ENCODE measurements around the gene PEBP1. TPM values are rescaled to one million over a fixed set of nuclear protein-coding genes. Genes with fewer than 3 reads are reported as not detected.
"Not testable (repeated sequence)": the region's sequence is repeated elsewhere in the genome, so short reads cannot be mapped to it uniquely, and the experiment has no call there.

PEBP1 gene
- total RNA-seq, 1 experiment from 2014 or later, result 312 TPM

- no peak for DNase-seq (ENCODE audit: low spot score)
- no peaks in the 10 kb centered on the region for H3K4me1 ChIP-seq (ENCODE audit: insufficient read depth, low read length, poor library complexity, severe bottlenecking)
- intact Hi-C loops (cut with micrococcal nuclease; ENCODE audit: unreplicated experiment), result no loop called here
- H3K27me3 ChIP-seq (replicated peaks; ENCODE audit: insufficient read depth, low read depth, low read length, poor library complexity), result no peaks in the 10 kb centered on the region
- no peak overlapping the region for H3K27ac ChIP-seq (ENCODE audit: low read depth, low read length, poor library complexity, severe bottlenecking)
- no peaks in the 10 kb centered on the region for H3K9me3 ChIP-seq (ENCODE audit: low read depth, low read length, poor library complexity, severe bottlenecking)
- TF ChIP-seq CTCF (conservative IDR thresholded peaks at IDR 0.05; ENCODE audit: low read depth, low read length) (no peak), EZH2 (IDR thresholded peaks at IDR 0.05; ENCODE audit: borderline replicate concordance, low read depth, low read length, poor library complexity, severe bottlenecking) (no peak)
- no peak overlapping the region for H3K4me3 ChIP-seq (ENCODE audit: low read depth, low read length, poor library complexity, severe bottlenecking)
- no peaks in the 10 kb centered on the region for H3K36me3 ChIP-seq (ENCODE audit: insufficient read depth, low read length, poor library complexity, severe bottlenecking)
- no TSS peak for BruUV-seq (replicated peaks)
- POLR2A ChIA-PET (ENCODE audit: low non-redundant PET), result no interaction called here
- CTCF ChIA-PET, result no interaction called here
These were observed 9.7 kb upstream of the PEBP1 start for GRCh38 chr12:118126119-118126757.

GRCh38 chr12:118127867-118128266 lies 8.1 kb upstream of the PEBP1 start:
- no peak for DNase-seq (ENCODE audit: low spot score)
- Histone ChIP-seq H3K27me3 (replicated peaks; ENCODE audit: insufficient read depth, low read depth, low read length, poor library complexity) (no peaks in the 10 kb centered on the region), H3K4me3 (ENCODE audit: low read depth, low read length, poor library complexity, severe bottlenecking) (no peak overlapping the region), H3K36me3 (ENCODE audit: insufficient read depth, low read length, poor library complexity, severe bottlenecking) (no peaks in the 10 kb centered on the region), H3K27ac (ENCODE audit: low read depth, low read length, poor library complexity, severe bottlenecking) (no peak overlapping the region), H3K4me1 (ENCODE audit: insufficient read depth, low read length, poor library complexity, severe bottlenecking) (no peaks in the 10 kb centered on the region), H3K9me3 (ENCODE audit: low read depth, low read length, poor library complexity, severe bottlenecking) (no peaks in the 10 kb centered on the region)
- ChIA-PET CTCF (no interaction called here), POLR2A (ENCODE audit: low non-redundant PET) (no interaction called here)
- intact Hi-C loops (cut with micrococcal nuclease; ENCODE audit: unreplicated experiment), result no loop called here
- BruUV-seq (replicated peaks), result no TSS peak
- no peak for TF ChIP-seq EZH2 (IDR thresholded peaks at IDR 0.05; ENCODE audit: borderline replicate concordance, low read depth, low read length, poor library complexity, severe bottlenecking)
- no peak for TF ChIP-seq CTCF (conservative IDR thresholded peaks at IDR 0.05; ENCODE audit: low read depth, low read length)

- intact Hi-C loops (cut with micrococcal nuclease; ENCODE audit: unreplicated experiment); H3K27me3 ChIP-seq (replicated peaks; ENCODE audit: insufficient read depth, low read depth, low read length, poor library complexity); H3K27ac ChIP-seq (ENCODE audit: low read depth, low read length, poor library complexity, severe bottlenecking); H3K36me3 ChIP-seq (ENCODE audit: insufficient read depth, low read length, poor library complexity, severe bottlenecking); H3K4me1 ChIP-seq (ENCODE audit: insufficient read depth, low read length, poor library complexity, severe bottlenecking); CTCF ChIA-PET; BruUV-seq (replicated peaks); POLR2A ChIA-PET (ENCODE audit: low non-redundant PET); H3K4me3 ChIP-seq (ENCODE audit: low read depth, low read length, poor library complexity, severe bottlenecking); H3K9me3 ChIP-seq (ENCODE audit: low read depth, low read length, poor library complexity, severe bottlenecking); DNase-seq (ENCODE audit: low spot score): not testable (repeated sequence)
These were observed 6.5 kb upstream of the PEBP1 start for GRCh38 chr12:118129436-118129835.

- peaks cover 37% of the 10 kb centered on the region for H3K36me3 ChIP-seq (ENCODE audit: insufficient read depth, low read length, poor library complexity, severe bottlenecking)
- peak; percentile 40 for DNase-seq (ENCODE audit: low spot score)
- H3K4me3 ChIP-seq (ENCODE audit: low read depth, low read length, poor library complexity, severe bottlenecking), result peak overlapping the region; percentile 97
- ChIA-PET POLR2A (ENCODE audit: low non-redundant PET) (no interaction called here), CTCF (interaction anchor here (1.0 kb wide), 1 partner anchor 15 kb away, joined by 5 read pairs; no protein-coding TSS in a partner anchor)
- H3K9me3 ChIP-seq (ENCODE audit: low read depth, low read length, poor library complexity, severe bottlenecking), result no peaks in the 10 kb centered on the region
- H3K27ac ChIP-seq (ENCODE audit: low read depth, low read length, poor library complexity, severe bottlenecking), result peak overlapping the region; percentile 94
- no peak for TF ChIP-seq EZH2 (IDR thresholded peaks at IDR 0.05; ENCODE audit: borderline replicate concordance, low read depth, low read length, poor library complexity, severe bottlenecking)
- no peak for TF ChIP-seq CTCF (conservative IDR thresholded peaks at IDR 0.05; ENCODE audit: low read depth, low read length)
- no peaks in the 10 kb centered on the region for H3K27me3 ChIP-seq (replicated peaks; ENCODE audit: insufficient read depth, low read depth, low read length, poor library complexity)
- no TSS peak for BruUV-seq (replicated peaks)
- intact Hi-C loops (cut with micrococcal nuclease; ENCODE audit: unreplicated experiment), result loop anchor here (5.0 kb wide), 1 partner anchor 74 kb away; the partner anchor contains the start of gene WSB2
- peaks cover 6% of the 10 kb centered on the region for H3K4me1 ChIP-seq (ENCODE audit: insufficient read depth, low read length, poor library complexity, severe bottlenecking)
These were observed 657 bp downstream of the PEBP1 start for GRCh38 chr12:118136559-118137003.

Measured in A673 (cell line).